HFFc6 (cell line): ENCODE data around the gene CES1. TPM values are rescaled to one million over a fixed set of nuclear protein-coding genes. Genes with fewer than 3 reads are reported as not detected.
"Not testable (repeated sequence)": the region's sequence is repeated elsewhere in the genome, so short reads cannot be mapped to it uniquely, and the experiment has no call there.

Experiments used
- DNase-seq: peaks from one replicate; pipeline ENCODE4 v3.0.0-alpha.2; 2018
- H3K27ac Mint-ChIP-seq: 2 replicates; pipeline ENCODE4 v1.8.0; 2020; ENCODE audit warnings: mild to moderate bottlenecking, mixed read lengths
- H3K27me3 Mint-ChIP-seq: 2 replicates; pipeline ENCODE4 v1.8.0; 2021; ENCODE audit warnings: mild to moderate bottlenecking, moderate library complexity, mixed read lengths; ENCODE audit not compliant: insufficient read depth
- H3K36me3 Mint-ChIP-seq: 2 replicates; pipeline ENCODE4 v1.8.0; 2021; ENCODE audit warnings: low read depth, mixed read lengths
- H3K4me1 Mint-ChIP-seq: 2 replicates; pipeline ENCODE4 v1.8.0; 2020; ENCODE audit warnings: low read depth, mixed read lengths
- H3K4me3 Mint-ChIP-seq: 2 replicates; pipeline ENCODE4 v1.8.0; 2020; ENCODE audit warnings: mild to moderate bottlenecking, moderate library complexity, mixed read lengths
- H3K9me3 Mint-ChIP-seq: 2 replicates; pipeline ENCODE4 v1.8.0; 2020; ENCODE audit warnings: mild to moderate bottlenecking, mixed read lengths
- total RNA-seq, 6 experiments: library from RNA; stranded (reverse); fragmentation: NEBNext Ultra II Directional; extraction: Animal tissue kit (Norgen Biotek cat#: 25700); gene quantifications; 2 replicates in 1 of 6; 3 replicates in 5 of 6; pipeline ENCODE4 v1.2.3, GENCODE V29; 2021
- TF ChIP-seq, protein P1 (sequence below): fragments of 200-600 bp; sonication (generic); IDR thresholded peaks from 2 replicates; pipeline ENCODE4 v1.5.0; 2021; ENCODE audit warnings: antibody characterized with exemption, mild to moderate bottlenecking

Gene CES1
- total RNA-seq, 6 experiments from 2014 or later, result not detected

GRCh38 chr16:55791512-55791911 lies 41.4 kb downstream of the CES1 start:
- not testable (repeated sequence) for H3K4me1 Mint-ChIP-seq, H3K36me3 Mint-ChIP-seq, H3K9me3 Mint-ChIP-seq

GRCh38 chr16:55790240-55790639 lies 42.7 kb downstream of the CES1 start:
- H3K27ac Mint-ChIP-seq, H3K36me3 Mint-ChIP-seq, DNase-seq, H3K4me3 Mint-ChIP-seq, H3K27me3 Mint-ChIP-seq, H3K4me1 Mint-ChIP-seq, H3K9me3 Mint-ChIP-seq: not testable (repeated sequence)

More at GRCh38 chr16:55791512-55791911, 41.4 kb downstream of the CES1 start:
- DNase-seq, H3K27me3 Mint-ChIP-seq, H3K27ac Mint-ChIP-seq, H3K4me3 Mint-ChIP-seq: not testable (repeated sequence)

DNA sequence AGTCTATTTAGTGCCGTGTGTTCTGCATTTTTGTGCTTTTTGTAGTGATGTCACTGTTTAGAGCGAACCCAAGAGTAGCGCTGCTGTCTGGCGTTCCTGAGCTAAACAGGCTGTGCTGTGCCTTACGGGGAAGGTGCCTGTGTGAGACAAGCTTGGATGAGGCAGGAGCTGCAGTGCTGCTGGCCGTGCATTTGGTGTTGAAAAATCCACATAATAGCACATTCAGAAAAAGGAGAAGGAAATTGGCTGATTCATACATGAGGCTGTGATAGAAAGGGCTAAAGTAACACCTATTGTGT lies 50.2 kb downstream of the CES1 start:
- H3K4me3 Mint-ChIP-seq, result not testable (repeated sequence)

DNA sequence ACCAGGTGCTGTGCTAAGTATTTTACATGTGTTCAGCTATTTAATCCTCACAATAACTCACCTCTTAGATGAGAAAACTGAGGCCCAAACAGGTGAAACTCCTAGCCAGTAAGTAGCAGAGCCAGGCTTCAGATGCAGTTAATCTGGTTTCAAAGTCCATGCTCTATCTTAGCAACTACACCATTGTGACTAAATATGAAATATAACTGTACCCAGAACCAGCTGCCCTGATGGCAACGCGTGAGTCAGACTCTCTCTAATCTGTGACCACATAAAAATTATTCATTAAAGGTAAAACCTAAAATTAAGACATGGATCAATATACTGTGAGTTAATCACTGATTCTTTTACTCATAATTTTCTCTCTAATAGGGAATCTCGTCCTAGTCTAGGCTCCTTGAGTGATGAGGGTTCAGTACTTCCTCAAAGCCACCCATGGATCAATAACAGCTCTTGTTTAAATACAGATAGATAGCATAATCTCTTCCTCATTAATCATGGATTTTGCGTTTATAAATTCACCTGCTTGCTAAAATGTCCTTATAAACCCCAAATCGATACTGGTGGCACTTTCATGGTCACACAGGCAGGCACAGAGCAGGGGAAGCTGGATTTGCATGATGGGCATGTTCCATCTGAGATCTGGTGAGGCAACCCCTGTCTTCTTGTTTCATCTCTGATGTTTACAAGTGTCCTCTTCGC lies 50.7 kb downstream of the CES1 start:
- not testable (repeated sequence) for H3K27ac Mint-ChIP-seq, H3K4me1 Mint-ChIP-seq, H3K4me3 Mint-ChIP-seq, H3K27me3 Mint-ChIP-seq, DNase-seq, H3K36me3 Mint-ChIP-seq, H3K9me3 Mint-ChIP-seq

More for the DNA sequence above, 50.2 kb downstream of the CES1 start:
- not testable (repeated sequence) for H3K27ac Mint-ChIP-seq, H3K4me1 Mint-ChIP-seq, H3K36me3 Mint-ChIP-seq, H3K9me3 Mint-ChIP-seq, H3K27me3 Mint-ChIP-seq, DNase-seq

GRCh38 chr16:55781456-55781855 lies 51.4 kb downstream of the CES1 start:
- not testable (repeated sequence) for H3K27ac Mint-ChIP-seq, H3K4me3 Mint-ChIP-seq, H3K9me3 Mint-ChIP-seq, DNase-seq, H3K36me3 Mint-ChIP-seq, H3K27me3 Mint-ChIP-seq, H3K4me1 Mint-ChIP-seq

GRCh38 chr16:55780095-55780407 lies 52.8 kb downstream of the CES1 start:
- H3K4me1 Mint-ChIP-seq, H3K9me3 Mint-ChIP-seq, H3K36me3 Mint-ChIP-seq, H3K27ac Mint-ChIP-seq, H3K27me3 Mint-ChIP-seq, DNase-seq, H3K4me3 Mint-ChIP-seq: not testable (repeated sequence)

- TF ChIP-seq, protein P1, sequence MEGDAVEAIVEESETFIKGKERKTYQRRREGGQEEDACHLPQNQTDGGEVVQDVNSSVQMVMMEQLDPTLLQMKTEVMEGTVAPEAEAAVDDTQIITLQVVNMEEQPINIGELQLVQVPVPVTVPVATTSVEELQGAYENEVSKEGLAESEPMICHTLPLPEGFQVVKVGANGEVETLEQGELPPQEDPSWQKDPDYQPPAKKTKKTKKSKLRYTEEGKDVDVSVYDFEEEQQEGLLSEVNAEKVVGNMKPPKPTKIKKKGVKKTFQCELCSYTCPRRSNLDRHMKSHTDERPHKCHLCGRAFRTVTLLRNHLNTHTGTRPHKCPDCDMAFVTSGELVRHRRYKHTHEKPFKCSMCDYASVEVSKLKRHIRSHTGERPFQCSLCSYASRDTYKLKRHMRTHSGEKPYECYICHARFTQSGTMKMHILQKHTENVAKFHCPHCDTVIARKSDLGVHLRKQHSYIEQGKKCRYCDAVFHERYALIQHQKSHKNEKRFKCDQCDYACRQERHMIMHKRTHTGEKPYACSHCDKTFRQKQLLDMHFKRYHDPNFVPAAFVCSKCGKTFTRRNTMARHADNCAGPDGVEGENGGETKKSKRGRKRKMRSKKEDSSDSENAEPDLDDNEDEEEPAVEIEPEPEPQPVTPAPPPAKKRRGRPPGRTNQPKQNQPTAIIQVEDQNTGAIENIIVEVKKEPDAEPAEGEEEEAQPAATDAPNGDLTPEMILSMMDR, result no peak
- Mint-ChIP-seq H3K9me3 (no peaks in the 10 kb centered on the region), H3K36me3 (no peaks in the 10 kb centered on the region), H3K27me3 (peaks cover 3% of the 10 kb centered on the region; the same call in 1 of the 2 replicates), H3K27ac (no peak overlapping the region), H3K4me3 (no peak overlapping the region), H3K4me1 (no peaks in the 10 kb centered on the region)
- no peak for DNase-seq
These were observed 53.3 kb downstream of the CES1 start for GRCh38 chr16:55779402-55780094.

DNA sequence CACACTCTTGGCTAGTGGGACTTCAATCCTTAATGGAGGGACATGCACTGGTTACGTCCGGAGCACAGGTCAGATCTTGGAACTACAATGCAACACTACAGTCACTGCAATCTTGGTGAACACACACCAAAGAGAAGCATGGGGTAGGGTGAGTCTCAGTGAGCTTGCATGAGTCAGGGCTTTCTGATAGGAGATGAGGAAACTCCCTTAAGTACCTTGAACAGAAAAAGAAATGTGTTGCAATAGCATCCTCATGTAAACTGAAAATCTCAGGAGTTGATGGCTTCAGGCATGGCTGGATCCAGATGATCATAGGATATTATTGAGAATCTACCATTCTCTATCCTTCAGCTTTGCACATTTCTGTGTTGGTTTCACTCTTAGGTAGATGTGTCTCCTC lies 54.1 kb downstream of the CES1 start:
- Mint-ChIP-seq H3K27me3 (peaks cover 5% of the 10 kb centered on the region), H3K4me1 (no peaks in the 10 kb centered on the region), H3K9me3 (0 out of 2 replicates have a peak, but pooled peaks cover 3% of the 10 kb centered on the region), H3K27ac (no peak overlapping the region), H3K36me3 (no peaks in the 10 kb centered on the region), H3K4me3 (no peak overlapping the region)
- no peak for DNase-seq
- TF ChIP-seq, protein P1, result no peak
